ENCODE results near the gene ANKS1B.

ANKS1B gene

DNA sequence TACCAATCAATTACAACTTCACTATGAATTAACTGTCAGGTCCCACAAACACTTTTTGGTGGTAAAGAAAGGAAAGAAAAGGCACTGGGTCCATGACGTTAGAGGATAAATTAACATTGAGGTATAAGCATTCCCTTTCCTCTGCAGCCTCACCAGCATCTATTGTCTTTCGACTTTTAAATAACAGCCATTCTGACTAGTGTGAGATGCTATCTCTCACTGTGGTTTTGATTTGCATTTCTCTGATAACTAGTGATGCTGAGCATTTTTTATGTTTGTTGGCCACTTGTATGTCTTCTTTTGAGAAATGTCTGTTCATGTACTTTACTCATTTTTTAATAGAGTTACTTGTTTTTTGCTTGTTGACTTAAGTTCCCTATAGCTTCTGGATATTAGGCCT is 9.4 kb downstream of the ANKS1B start:
- TF ChIP-seq, protein P1, sequence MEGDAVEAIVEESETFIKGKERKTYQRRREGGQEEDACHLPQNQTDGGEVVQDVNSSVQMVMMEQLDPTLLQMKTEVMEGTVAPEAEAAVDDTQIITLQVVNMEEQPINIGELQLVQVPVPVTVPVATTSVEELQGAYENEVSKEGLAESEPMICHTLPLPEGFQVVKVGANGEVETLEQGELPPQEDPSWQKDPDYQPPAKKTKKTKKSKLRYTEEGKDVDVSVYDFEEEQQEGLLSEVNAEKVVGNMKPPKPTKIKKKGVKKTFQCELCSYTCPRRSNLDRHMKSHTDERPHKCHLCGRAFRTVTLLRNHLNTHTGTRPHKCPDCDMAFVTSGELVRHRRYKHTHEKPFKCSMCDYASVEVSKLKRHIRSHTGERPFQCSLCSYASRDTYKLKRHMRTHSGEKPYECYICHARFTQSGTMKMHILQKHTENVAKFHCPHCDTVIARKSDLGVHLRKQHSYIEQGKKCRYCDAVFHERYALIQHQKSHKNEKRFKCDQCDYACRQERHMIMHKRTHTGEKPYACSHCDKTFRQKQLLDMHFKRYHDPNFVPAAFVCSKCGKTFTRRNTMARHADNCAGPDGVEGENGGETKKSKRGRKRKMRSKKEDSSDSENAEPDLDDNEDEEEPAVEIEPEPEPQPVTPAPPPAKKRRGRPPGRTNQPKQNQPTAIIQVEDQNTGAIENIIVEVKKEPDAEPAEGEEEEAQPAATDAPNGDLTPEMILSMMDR (IDR thresholded peaks at IDR 0.05; ENCODE audit: borderline replicate concordance, control extremely low read depth, extremely low read depth, insufficient read depth, missing control alignments): no peak
- no peak for DNase-seq (ENCODE audit: low spot score)
- in situ Hi-C loops (cut with MboI; ENCODE audit: low sequenced_read_pairs, unreplicated experiment): no loop called here

DNA sequence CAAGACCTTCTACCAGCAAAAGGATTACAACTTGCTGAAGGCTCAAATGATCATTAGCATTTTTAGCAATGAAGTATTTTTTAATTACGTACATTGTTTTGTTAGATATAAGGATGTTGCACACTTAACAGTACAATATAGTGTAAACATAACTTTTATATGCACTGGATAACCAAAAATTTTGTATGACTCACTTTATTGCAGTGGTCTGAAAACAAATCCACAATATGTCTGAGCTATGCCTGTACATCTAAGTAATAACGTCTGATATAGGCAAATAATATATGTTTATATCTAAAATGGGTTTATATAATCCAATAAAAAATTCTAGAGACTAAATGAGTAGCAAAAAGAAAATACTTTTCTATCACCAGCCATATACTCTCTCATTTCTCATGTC is 10.6 kb downstream of the ANKS1B start:
- DNase-seq (ENCODE audit: low spot score): no peak
- TF ChIP-seq, protein P1 (IDR thresholded peaks at IDR 0.05; ENCODE audit: borderline replicate concordance, control extremely low read depth, extremely low read depth, insufficient read depth, missing control alignments): no peak
- in situ Hi-C loops (cut with MboI; ENCODE audit: low sequenced_read_pairs, unreplicated experiment): no loop called here

- DNase-seq (ENCODE audit: low spot score): no peak
- in situ Hi-C loops (cut with MboI; ENCODE audit: low sequenced_read_pairs, unreplicated experiment): no loop called here
- TF ChIP-seq, protein P1 (IDR thresholded peaks at IDR 0.05; ENCODE audit: borderline replicate concordance, control extremely low read depth, extremely low read depth, insufficient read depth, missing control alignments): no peak
Observed at GRCh38 chr12:99966429-99966828, 18.3 kb downstream of the ANKS1B start.

- TF ChIP-seq, protein P1 (IDR thresholded peaks at IDR 0.05; ENCODE audit: borderline replicate concordance, control extremely low read depth, extremely low read depth, insufficient read depth, missing control alignments): no peak
- no peak for DNase-seq (ENCODE audit: low spot score)
- in situ Hi-C loops (cut with MboI; ENCODE audit: low sequenced_read_pairs, unreplicated experiment): no loop called here
Observed at GRCh38 chr12:99960311-99960710, 24.4 kb downstream of the ANKS1B start.

DNA sequence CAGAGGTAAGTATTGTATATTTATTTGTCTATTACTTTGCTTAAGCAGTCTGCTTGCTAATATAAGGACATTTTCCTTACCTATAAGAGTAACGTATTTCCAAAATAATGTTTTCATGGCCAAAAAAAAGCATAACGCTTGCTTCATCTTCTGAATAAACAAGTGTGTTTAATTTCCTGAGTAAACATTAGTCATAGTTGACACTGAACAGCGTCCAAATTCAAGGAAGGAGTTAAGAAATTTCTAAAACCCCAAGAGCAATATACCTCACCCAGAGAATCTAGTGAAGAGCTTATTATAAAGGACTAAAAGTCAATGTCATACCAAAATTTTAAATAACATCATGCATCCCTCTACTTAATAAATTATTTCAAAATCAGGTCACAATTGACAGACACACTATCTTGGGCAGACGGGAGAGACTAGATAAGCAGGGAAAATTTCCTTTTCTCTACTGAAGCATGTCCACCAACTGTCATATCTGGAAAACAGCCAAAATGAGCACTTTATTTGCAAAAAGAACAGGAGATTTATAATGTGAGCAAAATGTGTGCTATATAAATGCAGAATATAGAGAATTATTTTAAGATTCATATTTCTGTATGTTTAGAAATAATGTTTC is 25.1 kb downstream of the ANKS1B start:
- no peak for DNase-seq (ENCODE audit: low spot score)
- TF ChIP-seq, protein P1 (IDR thresholded peaks at IDR 0.05; ENCODE audit: borderline replicate concordance, control extremely low read depth, extremely low read depth, insufficient read depth, missing control alignments): no peak
- in situ Hi-C loops (cut with MboI; ENCODE audit: low sequenced_read_pairs, unreplicated experiment): no loop called here

DNA sequence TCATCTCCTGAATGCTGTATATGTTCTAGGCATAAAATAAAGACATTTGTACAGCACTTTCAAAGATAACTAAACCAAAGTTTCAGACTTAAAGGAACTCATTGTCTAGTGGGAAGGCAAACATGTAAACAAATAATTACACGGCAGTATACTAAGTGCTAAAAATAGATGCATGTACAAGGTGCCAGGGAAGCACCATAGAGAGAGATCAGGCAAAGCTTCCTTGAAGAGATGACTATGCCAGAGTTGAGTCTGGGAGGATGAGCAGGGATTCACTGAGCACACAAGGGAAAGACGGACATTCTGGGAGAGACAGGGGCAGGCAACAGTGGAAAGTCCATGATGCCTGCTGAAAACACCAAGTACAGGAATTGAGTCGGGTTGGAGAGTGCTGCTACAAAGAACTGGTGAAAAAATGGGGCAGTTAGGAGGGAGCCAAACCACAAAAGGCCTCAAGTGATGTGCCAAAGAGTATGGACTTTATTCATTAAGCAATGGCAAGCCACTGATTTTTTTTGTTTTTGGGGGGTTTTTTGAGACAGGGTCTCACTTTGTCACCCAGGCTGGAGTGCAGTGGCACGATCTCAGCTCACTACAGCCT is 26.8 kb downstream of the ANKS1B start:
- no peak for DNase-seq (ENCODE audit: low spot score)
- in situ Hi-C loops (cut with MboI; ENCODE audit: low sequenced_read_pairs, unreplicated experiment): no loop called here
- TF ChIP-seq, protein P1 (IDR thresholded peaks at IDR 0.05; ENCODE audit: borderline replicate concordance, control extremely low read depth, extremely low read depth, insufficient read depth, missing control alignments): no peak

Measured in GM13976 (cell line).